HG03139 (cell line): ENCODE measurements around the gene TMEM263.

Experiments used
- ATAC-seq: cut with Tn5 transposase; IDR thresholded peaks from one replicate; pipeline ENCODE4 v1.9.1; 2021; ENCODE audit not compliant: unreplicated experiment

The TMEM263 gene

DNA sequence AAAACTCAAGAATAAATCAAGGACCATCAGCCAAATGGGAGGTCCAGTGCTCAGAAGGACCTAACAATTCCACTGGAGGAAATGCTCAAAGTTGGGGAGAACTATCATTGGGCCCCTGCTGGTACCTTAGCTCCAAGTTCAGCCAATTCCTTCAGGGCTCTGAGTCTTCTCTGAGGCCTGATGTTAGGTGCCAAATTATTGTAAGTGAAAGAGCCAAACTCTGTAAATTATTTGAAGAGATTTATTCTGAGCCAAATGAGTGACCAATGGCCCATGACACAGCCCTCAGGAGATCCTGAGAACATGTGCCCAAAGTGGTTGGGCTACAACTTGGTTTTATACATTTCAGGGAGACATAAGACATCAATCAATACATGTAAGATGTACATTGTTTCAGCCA is 8.2 kb upstream of the TMEM263 start:
- no peak for ATAC-seq

DNA sequence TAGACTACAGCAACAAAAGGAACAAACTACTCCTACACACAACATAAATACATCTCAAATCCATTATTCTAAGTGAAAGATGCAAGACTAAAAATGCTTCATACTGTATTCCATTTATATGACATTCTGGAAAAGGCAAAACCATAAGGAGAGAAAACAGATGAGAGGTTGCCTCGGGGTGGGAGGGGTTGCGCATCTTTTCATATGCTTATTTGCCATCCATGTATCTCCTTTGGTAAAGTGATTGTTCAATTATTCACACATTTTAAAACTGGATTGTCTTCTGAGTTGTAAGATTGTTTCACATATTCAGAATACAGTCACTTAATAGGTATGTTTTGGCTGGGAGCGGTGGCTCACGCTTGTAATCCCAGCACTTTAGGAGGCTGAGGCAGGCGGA is 5.1 kb upstream of the TMEM263 start:
- ATAC-seq, result no peak

DNA sequence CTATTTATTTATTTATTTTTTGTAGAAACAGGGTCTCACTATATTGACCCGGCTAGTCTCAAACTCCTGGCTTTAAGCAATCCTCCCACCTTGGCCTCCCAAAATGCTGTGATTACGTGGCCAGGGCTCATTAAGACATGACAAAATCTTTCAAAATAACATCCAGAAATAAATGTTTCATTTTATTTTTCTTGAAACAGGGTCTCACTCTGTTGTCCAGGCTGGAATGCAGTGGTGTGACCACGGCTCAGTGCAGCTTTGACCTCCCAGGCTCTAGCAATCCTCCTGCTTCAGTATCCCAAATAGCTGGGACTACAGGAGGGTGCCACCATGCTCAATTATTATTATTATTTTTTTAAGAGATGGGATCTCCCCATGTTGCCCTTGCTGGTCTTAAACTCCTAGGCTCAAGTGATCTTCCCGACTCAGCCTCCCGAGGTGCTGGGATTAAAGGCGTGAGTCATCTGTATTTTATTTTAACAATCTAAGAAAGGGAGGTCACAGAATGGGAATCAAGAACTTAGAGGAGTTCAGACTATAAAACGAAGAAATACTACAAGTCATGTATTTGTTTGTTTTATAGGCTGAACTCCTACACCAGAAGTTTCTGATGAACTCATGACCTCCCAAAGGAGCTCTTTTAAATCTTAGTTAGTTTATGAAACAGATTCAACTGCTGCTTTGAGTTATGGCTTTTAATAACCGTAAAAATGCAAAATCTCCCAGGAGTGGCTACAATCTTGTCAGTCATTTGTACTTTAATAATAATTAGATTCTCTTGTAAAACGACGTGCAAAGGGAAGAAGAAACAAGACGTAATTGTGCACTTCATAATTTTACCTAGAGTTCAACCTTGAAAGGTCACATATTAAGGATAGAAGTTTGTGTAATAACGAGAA is 2.1 kb upstream of the TMEM263 start:
- ATAC-seq, result no peak

DNA sequence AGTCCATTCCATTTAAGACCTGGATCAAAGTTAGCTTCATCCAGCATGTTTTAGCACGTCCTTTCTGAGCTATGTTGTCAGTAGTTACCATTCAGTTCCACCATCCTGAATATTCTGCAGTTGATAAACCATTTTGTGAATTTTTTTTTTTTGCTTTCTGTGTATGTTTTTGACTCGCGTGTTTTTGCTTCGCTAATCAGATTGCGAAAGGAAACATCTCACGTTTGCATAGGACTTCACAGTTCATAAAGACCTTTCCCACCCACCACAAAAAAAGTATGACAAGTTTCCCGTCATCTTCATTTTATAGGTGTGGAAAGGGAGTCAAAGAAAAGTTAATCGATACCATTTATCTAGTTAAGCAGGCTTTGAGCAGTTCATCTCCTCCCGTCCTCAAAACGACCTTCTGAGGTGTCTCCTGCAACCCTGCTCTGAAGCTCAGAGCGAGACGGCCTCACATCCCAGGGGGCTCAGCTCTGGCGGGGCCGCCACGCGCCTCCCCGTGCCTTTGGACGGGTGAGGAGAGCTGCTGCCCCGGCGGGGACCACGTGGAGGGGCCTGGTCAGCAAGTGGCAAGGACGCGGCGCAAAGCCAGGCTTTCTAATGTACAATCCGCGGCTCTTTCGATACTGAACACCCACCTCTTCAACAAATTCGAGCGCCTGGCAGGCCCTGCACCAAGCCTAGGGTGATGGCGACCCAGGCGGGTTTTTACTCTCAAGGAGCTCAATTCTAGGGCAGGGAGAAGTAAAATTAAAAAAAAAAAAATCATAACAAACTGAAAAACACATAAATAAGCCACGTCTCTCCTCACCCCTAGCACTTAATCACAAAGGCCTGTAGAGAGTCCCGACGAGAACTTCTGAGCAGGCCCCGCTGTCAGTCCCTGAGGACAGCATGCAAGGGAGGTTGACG is 988 bp upstream of the TMEM263 start:
- no peak for ATAC-seq

DNA sequence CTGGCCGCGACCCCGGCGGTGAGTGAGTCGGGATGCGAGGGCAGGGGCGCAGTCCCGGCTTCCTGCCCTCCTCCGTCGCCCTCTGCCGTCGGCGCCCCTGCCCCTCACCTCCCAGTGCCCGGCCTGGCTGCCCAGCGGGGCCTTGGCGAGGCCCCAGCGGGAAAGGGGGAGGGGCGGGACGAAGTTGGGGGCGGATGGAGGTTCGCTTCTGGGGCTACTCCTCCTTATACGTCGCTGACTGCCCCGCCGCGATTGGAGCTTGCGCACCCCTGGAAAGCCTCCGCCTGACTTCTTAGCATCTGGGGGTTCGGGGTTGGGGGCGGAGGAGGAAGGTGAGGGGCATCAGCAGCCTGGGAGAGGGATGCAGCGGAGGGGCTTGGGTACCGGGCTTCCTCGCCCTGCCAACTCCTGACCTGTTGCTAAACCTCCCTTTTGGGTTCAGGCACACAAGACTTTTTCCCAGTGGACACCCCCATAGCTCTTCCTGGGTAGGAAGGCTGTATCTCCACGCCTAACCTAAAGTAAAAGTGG is 406 bp downstream of the TMEM263 start:
- ATAC-seq, result peak; percentile 31

DNA sequence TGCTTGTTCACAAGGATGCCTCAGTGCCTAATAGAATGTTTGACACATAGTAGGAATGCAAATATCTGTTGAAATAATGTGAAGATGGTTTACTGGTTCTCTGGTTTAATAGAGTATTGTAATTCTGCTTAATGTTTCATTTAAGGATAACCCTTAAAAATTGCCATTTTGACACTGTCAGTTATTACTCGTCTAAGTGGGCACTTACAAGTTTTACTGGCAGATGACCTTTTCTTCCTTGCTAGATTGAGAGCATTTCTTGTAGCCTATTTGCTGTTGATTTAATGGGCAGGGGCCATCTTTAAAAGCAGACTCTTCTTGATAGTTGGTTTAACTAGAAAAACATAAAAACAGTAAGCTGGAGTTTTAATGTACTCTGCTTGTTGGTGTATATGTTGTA is 1.9 kb downstream of the TMEM263 start:
- ATAC-seq, result no peak

DNA sequence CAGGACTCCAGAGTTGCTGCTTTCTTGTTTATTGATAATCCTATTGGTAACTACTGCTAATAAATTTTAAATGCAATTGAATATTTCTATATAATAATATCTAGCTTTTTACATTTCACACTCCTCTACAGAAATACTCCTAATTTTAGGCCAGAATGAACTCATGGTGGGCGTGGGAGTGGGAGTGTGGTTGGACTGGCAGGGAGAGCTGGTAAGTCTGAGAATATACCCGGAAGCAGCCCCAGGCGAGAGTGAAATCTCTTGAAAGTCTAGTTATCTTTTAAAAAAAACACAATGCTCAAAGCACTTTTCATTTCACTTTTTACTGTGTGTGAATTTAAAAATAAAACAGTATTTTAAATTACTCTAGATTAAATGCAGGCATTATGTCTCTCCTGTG is 4.7 kb downstream of the TMEM263 start:
- no peak for ATAC-seq

DNA sequence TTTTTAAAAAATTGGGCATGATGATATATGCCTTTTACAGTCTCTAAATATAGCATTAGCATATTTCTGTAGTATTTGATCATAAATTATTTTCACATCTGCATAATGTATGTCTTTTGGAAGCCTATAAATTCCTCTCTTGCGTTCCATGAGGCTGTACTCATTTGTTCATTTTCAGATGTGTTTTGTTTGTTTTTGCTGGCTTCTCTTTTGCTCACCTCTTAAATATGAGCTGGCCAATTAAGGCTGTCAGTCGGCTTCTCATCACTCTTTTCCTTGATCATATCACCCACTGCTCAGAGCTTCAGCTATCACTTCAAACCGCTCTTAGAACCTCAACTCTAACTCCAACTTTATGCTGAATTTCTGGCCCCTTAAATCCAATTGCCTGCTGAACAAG is 6.6 kb downstream of the TMEM263 start:
- ATAC-seq, result no peak

DNA sequence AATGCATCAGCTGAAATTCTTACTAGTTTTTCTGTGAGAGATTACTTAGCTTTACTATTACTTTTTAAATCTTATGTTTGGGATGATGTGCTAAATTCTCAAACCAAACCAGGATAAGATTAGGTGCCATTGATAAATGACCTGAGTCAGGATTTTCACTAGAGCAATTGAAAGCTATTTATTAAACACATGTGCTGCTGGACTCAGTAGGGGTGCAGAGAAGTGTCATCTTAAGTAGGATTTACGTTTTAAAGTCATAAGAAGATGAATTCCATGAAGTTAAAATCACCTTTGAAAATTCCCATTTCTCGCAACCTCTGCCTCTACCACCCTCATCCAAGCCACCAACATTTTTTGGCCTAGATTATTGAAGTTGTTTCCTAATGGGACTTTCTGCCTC is 8.8 kb downstream of the TMEM263 start:
- no peak for ATAC-seq

DNA sequence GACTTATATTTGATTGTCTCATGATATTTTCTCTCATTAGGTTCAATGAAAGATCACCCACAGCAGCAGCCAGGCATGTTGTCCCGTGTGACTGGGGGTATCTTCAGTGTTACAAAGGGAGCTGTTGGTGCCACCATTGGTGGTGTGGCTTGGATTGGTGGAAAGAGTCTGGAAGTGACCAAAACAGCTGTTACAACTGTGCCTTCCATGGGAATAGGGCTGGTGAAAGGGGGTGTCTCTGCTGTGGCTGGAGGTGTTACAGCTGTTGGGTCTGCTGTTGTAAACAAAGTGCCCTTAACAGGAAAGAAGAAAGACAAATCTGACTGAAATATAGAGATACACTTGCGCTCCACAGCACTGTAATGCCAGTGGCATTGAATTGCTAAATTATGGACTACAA is 15.4 kb downstream of the TMEM263 start:
- no peak for ATAC-seq

DNA sequence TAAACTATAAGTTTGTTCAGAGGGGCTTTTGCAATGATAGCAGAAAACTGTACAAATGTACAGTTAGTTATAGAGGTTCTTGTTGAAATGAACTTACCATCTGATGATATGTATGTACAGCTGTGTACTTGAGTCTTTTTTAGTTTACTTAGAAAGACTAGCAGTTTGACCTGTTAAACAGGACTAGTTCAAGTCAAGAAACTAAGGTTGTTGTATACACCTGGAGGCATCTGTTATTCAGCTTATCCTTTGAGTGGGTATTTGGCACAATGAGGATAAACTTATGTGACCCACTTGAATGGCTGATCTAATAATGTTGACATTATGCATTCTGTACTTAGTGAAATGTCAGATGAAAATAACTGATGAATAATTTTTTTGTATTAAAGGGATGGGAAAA is 17.8 kb downstream of the TMEM263 start:
- no peak for ATAC-seq

DNA sequence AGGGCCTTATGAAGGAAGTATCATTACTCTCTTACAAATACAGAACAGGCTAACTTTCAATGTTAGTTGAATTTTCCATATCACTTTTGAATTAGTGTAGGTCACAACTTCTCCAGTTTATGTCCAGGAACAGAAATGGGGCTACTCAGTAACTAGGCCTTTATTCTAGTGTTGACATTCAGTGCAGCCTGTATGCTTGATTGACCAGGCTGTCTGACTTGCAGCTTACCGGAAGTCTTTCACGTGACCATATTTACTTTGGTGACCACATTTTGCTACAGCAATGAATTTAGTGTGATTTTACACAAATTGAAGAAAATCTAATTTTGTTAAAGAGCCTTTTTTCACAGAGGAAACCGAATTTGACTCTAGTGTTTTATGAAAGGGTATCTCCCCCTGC is 18.8 kb downstream of the TMEM263 start:
- ATAC-seq, result peak; percentile 83

DNA sequence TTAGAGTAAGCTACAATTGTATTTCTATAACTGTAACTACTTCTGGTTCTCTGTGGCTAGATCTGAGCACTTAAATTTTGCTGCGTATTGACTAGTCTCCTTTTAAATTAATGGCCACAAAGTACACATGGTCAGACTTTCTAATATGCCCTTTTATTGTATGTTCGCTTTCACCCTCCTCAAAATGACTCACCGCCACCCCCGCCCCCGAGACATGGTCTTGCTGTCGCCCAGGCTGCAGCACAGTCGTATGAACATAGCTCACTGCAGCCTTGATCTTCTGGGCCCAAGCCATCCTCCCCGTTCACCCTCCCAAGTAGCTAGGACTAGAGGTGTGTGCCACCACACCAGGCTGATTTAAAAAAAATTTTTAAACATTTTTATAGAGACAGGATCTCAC is 19.4 kb downstream of the TMEM263 start:
- ATAC-seq, result no peak

DNA sequence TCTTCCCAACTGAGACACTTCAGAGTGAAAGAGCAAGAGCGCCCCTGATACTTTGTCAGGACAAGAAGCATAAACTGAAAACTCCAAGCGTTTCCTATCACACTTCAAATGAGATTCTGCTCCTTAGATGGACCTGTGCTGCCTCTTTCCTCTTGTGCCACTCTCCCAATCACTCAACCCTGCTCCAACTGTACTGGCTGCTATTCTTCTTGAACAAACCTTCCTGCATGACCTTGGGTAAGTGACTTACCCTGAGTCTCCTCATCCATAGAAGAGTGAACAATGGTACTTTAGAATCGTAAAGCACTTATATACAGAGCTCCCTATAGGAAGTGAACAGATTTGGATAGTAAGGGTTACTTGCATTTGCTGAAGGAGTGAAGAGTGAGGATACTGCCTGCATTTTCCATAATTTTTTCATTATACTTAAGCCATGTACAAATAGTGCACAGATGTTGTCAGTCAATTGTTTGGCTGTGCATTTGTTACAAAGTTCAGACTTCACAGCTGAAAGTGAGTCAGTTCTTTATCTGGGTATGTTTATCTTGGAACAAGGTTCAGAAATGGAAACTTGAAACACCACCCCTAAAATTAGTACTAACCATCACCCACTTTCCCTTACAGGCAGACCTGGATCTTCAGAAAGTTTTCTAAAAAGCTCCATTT is 20.4 kb downstream of the TMEM263 start:
- ATAC-seq, result no peak

DNA sequence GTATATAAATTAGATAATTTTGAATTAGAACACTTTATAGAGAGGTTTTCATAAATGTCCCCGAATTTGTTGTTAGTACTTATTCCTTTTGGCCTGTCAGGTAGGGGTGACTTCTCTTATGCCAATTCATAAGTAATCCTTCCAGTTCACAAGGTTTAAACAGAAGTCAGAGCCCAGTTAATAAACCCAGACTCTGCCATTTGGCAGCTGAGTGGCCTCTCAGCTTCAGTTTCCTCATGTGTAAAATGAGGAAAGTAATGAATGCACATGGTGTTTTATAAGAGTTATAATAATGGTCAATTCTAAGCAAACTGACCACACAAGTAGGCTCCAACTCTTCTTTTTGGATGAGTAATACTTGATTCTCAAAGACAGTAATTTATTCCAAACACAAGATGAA is 21.0 kb downstream of the TMEM263 start:
- ATAC-seq, result no peak

DNA sequence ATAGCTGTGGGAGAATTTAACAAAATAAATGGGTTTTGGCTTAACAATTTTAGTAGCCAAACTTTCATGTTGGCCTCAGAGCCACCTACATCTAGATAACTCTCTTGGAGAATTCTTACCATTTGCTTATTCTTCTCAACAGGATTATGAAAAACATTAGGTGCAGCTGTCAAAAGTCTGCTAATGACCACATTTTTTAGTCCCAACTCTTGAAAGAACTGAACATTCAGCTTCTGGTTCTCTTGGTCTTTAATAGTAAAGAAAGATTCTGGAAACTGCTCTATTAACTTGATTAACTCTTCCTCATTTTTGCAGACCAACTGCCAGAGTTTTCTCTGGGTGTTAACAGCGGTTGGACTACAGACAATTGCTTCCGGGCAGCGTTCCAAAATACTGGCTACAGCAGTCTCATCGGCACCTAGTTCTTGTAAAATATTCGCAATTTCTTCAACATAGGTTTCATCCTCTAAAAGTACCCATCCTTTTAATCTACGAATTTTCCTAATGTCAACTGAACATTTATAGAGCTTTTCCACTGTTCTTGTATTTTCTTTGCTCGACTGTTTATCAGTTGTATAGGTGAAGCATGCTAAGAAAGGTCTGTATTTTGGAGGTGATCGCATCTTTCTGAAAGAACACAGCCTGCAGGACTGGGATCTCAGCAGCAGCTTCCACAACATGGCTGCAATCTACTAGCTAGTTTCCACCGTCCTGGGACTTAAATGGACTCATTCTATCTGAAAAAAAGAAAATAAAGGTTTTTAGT is 22.5 kb downstream of the TMEM263 start:
- ATAC-seq, result no peak

DNA sequence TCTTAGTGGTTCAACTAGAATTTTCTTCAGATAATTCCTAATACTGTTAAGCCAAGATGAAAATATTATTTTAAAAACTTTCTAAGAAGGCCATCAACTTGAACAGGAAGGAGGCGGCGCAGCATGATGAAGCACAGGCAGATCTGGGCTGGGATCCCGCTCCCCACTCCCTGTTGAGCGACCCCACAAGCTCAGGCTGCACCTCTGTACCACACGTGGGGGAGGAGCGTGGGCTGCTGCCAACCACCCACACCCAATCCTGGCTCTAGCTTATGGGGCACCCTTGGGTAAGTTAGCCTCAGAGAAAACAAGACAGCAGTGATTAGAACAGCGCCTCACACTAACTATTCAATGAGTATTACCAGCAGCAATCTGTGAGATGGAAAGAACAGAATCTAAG is 25.2 kb downstream of the TMEM263 start:
- no peak for ATAC-seq

DNA sequence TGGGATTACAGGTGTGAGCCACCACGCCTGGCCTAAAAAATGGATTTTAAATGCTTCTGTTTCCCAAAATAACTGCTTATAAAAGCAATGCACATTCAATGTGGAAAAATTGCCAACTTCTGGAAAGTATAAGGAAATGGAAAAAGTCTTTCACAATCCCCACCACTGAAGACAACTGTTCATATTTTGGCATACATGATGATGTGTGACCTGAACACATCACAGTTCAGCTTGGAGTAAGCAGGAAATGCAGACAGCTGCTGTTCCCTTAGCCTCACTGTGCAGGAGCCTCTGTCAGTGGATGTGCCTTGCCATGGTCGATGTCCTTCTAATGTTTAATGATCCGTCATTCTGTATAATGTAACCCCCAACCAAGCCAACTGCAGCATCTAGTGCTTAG is 26.1 kb downstream of the TMEM263 start:
- ATAC-seq, result no peak

DNA sequence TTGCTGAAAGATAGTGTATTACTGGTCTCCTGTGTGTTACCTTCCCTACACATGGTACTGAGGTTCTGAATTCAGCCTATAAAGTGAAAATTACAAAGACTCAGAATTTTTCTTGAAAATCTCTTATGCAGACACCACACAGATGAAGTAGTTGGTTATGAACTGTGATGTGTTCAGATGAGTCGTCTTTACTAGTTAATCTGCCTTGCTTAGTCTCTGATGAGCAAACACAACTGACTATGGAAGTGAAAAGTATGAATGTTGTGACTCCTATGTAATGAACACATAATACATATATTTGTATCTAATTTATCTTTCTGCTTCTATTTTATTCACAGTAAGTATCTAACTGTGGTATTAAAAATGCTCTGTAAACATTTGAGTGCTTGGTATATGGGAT is 26.5 kb downstream of the TMEM263 start:
- no peak for ATAC-seq

DNA sequence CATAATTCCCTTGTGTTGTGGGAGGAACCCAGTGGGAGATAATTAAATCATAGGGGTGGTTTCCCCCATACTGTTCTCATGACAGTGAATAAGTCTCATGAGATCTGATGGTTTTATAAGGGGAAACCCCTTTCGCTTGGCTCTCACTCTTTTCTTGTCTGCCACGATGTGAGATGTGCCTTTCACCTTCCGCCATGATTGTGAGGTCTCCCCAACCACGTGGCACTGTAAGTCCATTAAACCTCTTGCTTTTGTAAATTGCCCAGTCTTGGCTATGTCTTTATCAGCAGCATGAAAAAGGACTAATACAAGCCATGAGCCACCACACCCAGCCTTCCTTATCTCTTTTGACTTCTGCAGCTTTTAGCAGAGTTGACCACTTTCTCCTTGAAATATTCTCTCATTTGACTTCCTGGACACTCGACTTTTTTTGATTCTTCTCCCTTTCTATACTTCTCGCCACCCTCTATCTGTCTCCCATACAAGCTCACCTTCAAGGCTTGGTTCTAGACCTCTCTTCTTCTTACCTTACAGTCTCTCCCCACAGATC is 29.0 kb downstream of the TMEM263 start:
- no peak for ATAC-seq
